Measurements from ENCODE around the gene PIK3IP1.

- TF ChIP-seq, protein P1, sequence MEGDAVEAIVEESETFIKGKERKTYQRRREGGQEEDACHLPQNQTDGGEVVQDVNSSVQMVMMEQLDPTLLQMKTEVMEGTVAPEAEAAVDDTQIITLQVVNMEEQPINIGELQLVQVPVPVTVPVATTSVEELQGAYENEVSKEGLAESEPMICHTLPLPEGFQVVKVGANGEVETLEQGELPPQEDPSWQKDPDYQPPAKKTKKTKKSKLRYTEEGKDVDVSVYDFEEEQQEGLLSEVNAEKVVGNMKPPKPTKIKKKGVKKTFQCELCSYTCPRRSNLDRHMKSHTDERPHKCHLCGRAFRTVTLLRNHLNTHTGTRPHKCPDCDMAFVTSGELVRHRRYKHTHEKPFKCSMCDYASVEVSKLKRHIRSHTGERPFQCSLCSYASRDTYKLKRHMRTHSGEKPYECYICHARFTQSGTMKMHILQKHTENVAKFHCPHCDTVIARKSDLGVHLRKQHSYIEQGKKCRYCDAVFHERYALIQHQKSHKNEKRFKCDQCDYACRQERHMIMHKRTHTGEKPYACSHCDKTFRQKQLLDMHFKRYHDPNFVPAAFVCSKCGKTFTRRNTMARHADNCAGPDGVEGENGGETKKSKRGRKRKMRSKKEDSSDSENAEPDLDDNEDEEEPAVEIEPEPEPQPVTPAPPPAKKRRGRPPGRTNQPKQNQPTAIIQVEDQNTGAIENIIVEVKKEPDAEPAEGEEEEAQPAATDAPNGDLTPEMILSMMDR (conservative IDR thresholded peaks at IDR 0.05) = no peak
- no peak for TF ChIP-seq ZFX (IDR thresholded peaks at IDR 0.05)
Observed at GRCh38 chr22:31259798-31260473, 32.4 kb downstream of the PIK3IP1 start.
